HepG2 (cell line): ENCODE results near the gene ADAM15. TPM values are rescaled to one million over a fixed set of nuclear protein-coding genes. Genes with fewer than 3 reads are reported as not detected.

Experiments used
- ATAC-seq: fragments of 200-7000 bp; cut with Tn5 transposase; 3 replicates; pipeline ENCODE4 v1.9.1; 2020; ENCODE audit warnings: mild to moderate bottlenecking, moderate library complexity
- BruUV-seq: library from RNA; stranded (reverse); fragments of 400-500 nt; replicated peaks from 2 replicates; lab custom pipeline; 2021; lab: Mats Ljungman, UMichigan
- CTCF ChIA-PET: fragments of 300-600 bp; formaldehyde crosslinking; extraction: SDS; loops from one replicate; lab custom pipeline; 2021; ENCODE audit warnings: low total read pairs, inconsistent platforms, low intra/inter-chr PET ratio; lab: Yijun Ruan, JAX
- POLR2A ChIA-PET: fragments of 350-600 bp; sonication (Branson Sonifier 250); formaldehyde crosslinking; loops from one replicate; lab custom pipeline; 2020; ENCODE audit warnings: antibody characterized with exemption, inconsistent platforms; lab: Yijun Ruan, JAX
- DNase-seq: peaks from one replicate; pipeline ENCODE4 v3.0.0-alpha.2; 2015; ENCODE audit warnings: low spot score
- FAIRE-seq: peaks from 3 replicates; lab custom pipeline; 2011; peaks lifted over from hg19 to GRCh38; lab: Jason Lieb, UNC
- H2AFZ ChIP-seq: one replicate; pipeline ENCODE4 v1.6.1; 2011; ENCODE audit warnings: low read length, inconsistent platforms
- H3K27ac ChIP-seq: fragments of 300-600 bp; 3 replicates; pipeline ENCODE4 v1.8.0; 2011; ENCODE audit warnings: mixed run types, mild to moderate bottlenecking, mixed read lengths, low read length, inconsistent platforms; ENCODE audit not compliant: insufficient read depth; ENCODE audit errors: extremely low read length
- H3K27me3 ChIP-seq, 2 experiments: fragments of 200-600 bp in 1 of 2; 2 replicates in 1 of 2; 3 replicates in 1 of 2; pipeline versions ENCODE4 v1.6.0 to v1.8.0; 2011; ENCODE audit warnings: low read length in 2 of 2, mild to moderate bottlenecking in 2 of 2, moderate library complexity in 2 of 2, inconsistent platforms in 1 of 2; ENCODE audit not compliant: insufficient read depth in 2 of 2, control insufficient read depth in 1 of 2
- H3K36me3 ChIP-seq, 2 experiments: fragments of 200-600 bp in 1 of 2; replicated peaks in 1 of 2; 2 replicates in 1 of 2; 3 replicates in 1 of 2; pipeline versions ENCODE4 v1.5.1 to v1.8.0; 2011; ENCODE audit warnings: low read length in 2 of 2, inconsistent platforms in 1 of 2; ENCODE audit not compliant: insufficient read depth in 2 of 2, control insufficient read depth in 1 of 2
- H3K4me1 ChIP-seq: 2 replicates; pipeline ENCODE4 v1.5.1; 2012; ENCODE audit warnings: low read length, inconsistent platforms; ENCODE audit not compliant: insufficient read depth
- H3K4me2 ChIP-seq: 2 replicates; pipeline ENCODE4 v1.6.0; 2011; ENCODE audit warnings: low read depth, low read length, inconsistent platforms
- H3K4me3 ChIP-seq, 3 experiments: fragments of 200-600 bp in 1 of 3; sonication (generic), shearing (Covaris generic) in 1 of 3; replicated peaks in 1 of 3; 2 replicates each; pipeline ENCODE4 v1.5.1; 2011 to 2016; ENCODE audit warnings: low read length in 3 of 3, inconsistent platforms in 2 of 3, low read depth in 2 of 3, mild to moderate bottlenecking in 2 of 3, control low read depth in 1 of 3, mixed read lengths in 1 of 3; ENCODE audit not compliant: insufficient read depth in 1 of 3
- H3K79me2 ChIP-seq: one replicate; pipeline ENCODE4 v1.6.1; 2011; ENCODE audit warnings: low read length, inconsistent platforms; ENCODE audit not compliant: insufficient read depth
- H3K9ac ChIP-seq: 2 replicates; pipeline ENCODE4 v1.6.0; 2011; ENCODE audit warnings: mild to moderate bottlenecking, low read depth, low read length, inconsistent platforms; ENCODE audit not compliant: insufficient read depth
- H3K9me3 ChIP-seq: 2 replicates; pipeline ENCODE4 v1.5.1; 2012; ENCODE audit warnings: mild to moderate bottlenecking, low read length
- H4K20me1 ChIP-seq: 2 replicates; pipeline ENCODE4 v1.6.0; 2011; ENCODE audit warnings: inconsistent platforms, mild to moderate bottlenecking, low read length, moderate library complexity; ENCODE audit not compliant: insufficient read depth
- PHB2 ChIP-seq: fragments of 450-650 bp; IDR thresholded peaks from 2 replicates; pipeline ENCODE4 v1.6.1; 2018; ENCODE audit not compliant: partially characterized antibody
- RBFOX2 ChIP-seq: fragments of 200-400 bp; formaldehyde crosslinking; IDR thresholded peaks from 2 replicates; pipeline ENCODE4 v1.6.1; 2017; ENCODE audit warnings: low read depth, mild to moderate bottlenecking, low read length
- WGBS: methylation state at CpG from one replicate; pipeline ENCODE4 v1.1.6; 2017; ENCODE audit warnings: low lambda C conversion rate; 5-methylcytosine and 5-hydroxymethylcytosine counted together
- in situ Hi-C: cut with HindIII; loops from 2 replicates; pipeline ENCODE4 v1.10.0; 2017; ENCODE audit warnings: low pct_unique_long_range_greater_than_20kb; ENCODE audit not compliant: extremely low pct_ligation_motif_present
- intact Hi-C: fragments of 100-400 bp; cut with micrococcal nuclease; formaldehyde crosslinking; loops from one replicate; pipeline ENCODE4 v1.10.0; 2022; ENCODE audit not compliant: unreplicated experiment
- polyA plus RNA-seq, 8 experiments: library from polyadenylated mRNA; depleted of rRNA in 3 of 8; stranded (reverse) in 7 of 8; unstranded in 1 of 8; fragments of >200 nt; fragmentation: Illumina TruSeq in 4 of 8; extraction: Trizol in 4 of 8; gene quantifications; 2 replicates each; pipeline versions ENCODE4 v1.2.1 to v1.2.3, GENCODE V29; 2011 to 2016; ENCODE audit warnings: low read depth in 4 of 8, missing spikeins in 1 of 8, mixed read lengths in 1 of 8; ENCODE audit not compliant: insufficient read depth in 1 of 8
- total RNA-seq, 5 experiments: library from RNA; depleted of rRNA; stranded (reverse); fragments of >200 nt; fragmentation: Illumina TruSeq; extraction: Trizol; gene quantifications; 2 replicates each; pipeline ENCODE4 v1.2.3, GENCODE V29; 2016; ENCODE audit warnings: low read depth in 1 of 5
- TF ChIP-seq, protein P1 (sequence below): sonication (generic); formaldehyde crosslinking; IDR thresholded peaks from 2 replicates; pipeline ENCODE4 v1.4.0; 2020; ENCODE audit warnings: missing genetic modification reagents, borderline replicate concordance
- TF ChIP-seq, protein P2 (sequence below): sonication (generic); formaldehyde crosslinking; IDR thresholded peaks from 2 replicates; pipeline ENCODE4 v1.4.0; 2020; ENCODE audit warnings: missing genetic modification reagents

Gene ADAM15
- total and polyA plus RNA-seq, 2 of the 13 experiments (the other 11 are each of a cell fraction or from before 2014, with no cell fraction given), result 17.9 to 25.6 TPM

DNA sequence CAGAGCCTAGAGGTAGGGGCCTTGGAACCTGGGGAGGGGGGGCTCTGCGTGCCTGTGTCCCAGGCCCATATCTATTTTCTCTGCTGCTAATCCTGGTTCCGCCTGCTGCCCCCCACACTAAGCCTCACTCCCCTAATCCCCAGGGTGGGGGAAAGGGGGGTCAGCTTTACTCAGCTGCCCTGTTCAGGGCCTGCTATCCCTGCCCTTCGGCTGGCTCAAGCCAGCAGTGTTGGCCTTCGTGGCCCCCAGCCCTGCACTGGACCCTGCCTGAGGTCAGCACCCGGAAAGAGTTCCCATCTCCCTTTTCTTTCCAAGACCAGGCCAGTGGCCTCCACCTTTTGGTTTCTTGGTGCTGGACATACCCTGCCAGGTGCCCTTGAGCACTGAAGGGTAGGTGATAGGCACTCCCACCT, 40.1 kb upstream of the ADAM15 start:
- in situ Hi-C loops (no loop called here), intact Hi-C loops (no loop called here)
- no peak for DNase-seq
- BruUV-seq, result no TSS peak
- H3K27ac ChIP-seq, result no peak overlapping the region
- POLR2A ChIA-PET, result interaction anchor here (8.2 kb wide), 1 partner anchor 9 kb away, joined by 90 read pairs; the partner anchor contains the start of gene ZBTB7B
- H3K4me1 ChIP-seq, result peaks cover 75% of the 10 kb centered on the region
- H3K9ac ChIP-seq, result no peak overlapping the region
- H3K79me2 ChIP-seq, result peaks cover 28% of the 10 kb centered on the region
- no peak overlapping the region for H3K4me3 ChIP-seq
- H3K36me3 ChIP-seq, result peaks cover 3 to 33% of the 10 kb centered on the region in 2 experiments; a peak in 4 of 5 replicates
- 0 out of 2 replicates have a peak, but pooled peaks have one; percentile 26 for TF ChIP-seq RBFOX2
- no peak for TF ChIP-seq PHB2
- TF ChIP-seq, protein P1, sequence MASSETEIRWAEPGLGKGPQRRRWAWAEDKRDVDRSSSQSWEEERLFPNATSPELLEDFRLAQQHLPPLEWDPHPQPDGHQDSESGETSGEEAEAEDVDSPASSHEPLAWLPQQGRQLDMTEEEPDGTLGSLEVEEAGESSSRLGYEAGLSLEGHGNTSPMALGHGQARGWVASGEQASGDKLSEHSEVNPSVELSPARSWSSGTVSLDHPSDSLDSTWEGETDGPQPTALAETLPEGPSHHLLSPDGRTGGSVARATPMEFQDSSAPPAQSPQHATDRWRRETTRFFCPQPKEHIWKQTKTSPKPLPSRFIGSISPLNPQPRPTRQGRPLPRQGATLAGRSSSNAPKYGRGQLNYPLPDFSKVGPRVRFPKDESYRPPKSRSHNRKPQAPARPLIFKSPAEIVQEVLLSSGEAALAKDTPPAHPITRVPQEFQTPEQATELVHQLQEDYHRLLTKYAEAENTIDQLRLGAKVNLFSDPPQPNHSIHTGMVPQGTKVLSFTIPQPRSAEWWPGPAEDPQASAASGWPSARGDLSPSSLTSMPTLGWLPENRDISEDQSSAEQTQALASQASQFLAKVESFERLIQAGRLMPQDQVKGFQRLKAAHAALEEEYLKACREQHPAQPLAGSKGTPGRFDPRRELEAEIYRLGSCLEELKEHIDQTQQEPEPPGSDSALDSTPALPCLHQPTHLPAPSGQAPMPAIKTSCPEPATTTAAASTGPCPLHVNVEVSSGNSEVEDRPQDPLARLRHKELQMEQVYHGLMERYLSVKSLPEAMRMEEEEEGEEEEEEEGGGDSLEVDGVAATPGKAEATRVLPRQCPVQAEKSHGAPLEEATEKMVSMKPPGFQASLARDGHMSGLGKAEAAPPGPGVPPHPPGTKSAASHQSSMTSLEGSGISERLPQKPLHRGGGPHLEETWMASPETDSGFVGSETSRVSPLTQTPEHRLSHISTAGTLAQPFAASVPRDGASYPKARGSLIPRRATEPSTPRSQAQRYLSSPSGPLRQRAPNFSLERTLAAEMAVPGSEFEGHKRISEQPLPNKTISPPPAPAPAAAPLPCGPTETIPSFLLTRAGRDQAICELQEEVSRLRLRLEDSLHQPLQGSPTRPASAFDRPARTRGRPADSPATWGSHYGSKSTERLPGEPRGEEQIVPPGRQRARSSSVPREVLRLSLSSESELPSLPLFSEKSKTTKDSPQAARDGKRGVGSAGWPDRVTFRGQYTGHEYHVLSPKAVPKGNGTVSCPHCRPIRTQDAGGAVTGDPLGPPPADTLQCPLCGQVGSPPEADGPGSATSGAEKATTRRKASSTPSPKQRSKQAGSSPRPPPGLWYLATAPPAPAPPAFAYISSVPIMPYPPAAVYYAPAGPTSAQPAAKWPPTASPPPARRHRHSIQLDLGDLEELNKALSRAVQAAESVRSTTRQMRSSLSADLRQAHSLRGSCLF (CRISPR knock-in tag), result no peak
- TF ChIP-seq, protein P2, sequence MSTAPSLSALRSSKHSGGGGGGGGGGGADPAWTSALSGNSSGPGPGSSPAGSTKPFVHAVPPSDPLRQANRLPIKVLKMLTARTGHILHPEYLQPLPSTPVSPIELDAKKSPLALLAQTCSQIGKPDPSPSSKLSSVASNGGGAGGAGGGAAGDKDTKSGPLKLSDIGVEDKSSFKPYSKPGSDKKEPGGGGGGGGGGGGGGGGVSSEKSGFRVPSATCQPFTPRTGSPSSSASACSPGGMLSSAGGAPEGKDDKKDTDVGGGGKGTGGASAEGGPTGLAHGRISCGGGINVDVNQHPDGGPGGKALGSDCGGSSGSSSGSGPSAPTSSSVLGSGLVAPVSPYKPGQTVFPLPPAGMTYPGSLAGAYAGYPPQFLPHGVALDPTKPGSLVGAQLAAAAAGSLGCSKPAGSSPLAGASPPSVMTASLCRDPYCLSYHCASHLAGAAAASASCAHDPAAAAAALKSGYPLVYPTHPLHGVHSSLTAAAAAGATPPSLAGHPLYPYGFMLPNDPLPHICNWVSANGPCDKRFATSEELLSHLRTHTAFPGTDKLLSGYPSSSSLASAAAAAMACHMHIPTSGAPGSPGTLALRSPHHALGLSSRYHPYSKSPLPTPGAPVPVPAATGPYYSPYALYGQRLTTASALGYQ (CRISPR knock-in tag), result no peak
- no peaks in the 10 kb centered on the region for H3K27me3 ChIP-seq
- CTCF ChIA-PET, result no interaction called here
- no peak for FAIRE-seq
- no peak for ATAC-seq
- no peaks in the 10 kb centered on the region for H3K9me3 ChIP-seq
- H4K20me1 ChIP-seq, result peaks cover 11% of the 10 kb centered on the region; the same call in 1 of the 2 replicates
- H2AFZ ChIP-seq, result no peak overlapping the region
- no peak overlapping the region for H3K4me2 ChIP-seq
- 100% methylated on average over 4 of the region's 5 CpGs for whole genome bisulfite sequencing
